HG03439 (cell line): ENCODE data around the gene IFI35.
"Not testable (repeated sequence)": the region's sequence is repeated elsewhere in the genome, so short reads cannot be mapped to it uniquely, and the experiment has no call there.

ENCODE experiments used
- ATAC-seq: cut with Tn5 transposase; IDR thresholded peaks from one replicate; pipeline ENCODE4 v1.9.1; 2021; ENCODE audit warnings: mild to moderate bottlenecking, moderate library complexity; ENCODE audit not compliant: unreplicated experiment

The IFI35 gene

DNA sequence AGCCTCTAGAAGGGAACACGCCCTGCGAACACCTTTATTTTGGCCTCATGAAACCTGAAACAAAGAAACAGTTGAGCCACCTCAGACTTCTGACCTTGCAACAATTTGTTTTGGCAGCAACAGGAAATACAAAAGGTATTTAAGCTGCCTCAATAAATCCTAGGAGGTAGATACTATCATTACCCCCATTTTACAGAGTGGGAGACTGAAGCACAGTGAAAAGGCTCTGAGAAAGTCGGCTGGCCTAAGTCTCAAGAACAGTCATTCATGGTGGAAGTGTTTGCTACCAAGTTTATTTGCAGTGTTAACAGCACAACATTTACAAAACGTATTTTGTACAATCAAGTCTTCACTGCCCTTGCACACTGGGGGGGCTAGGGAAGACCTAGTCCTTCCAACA lies 37.4 kb downstream of the IFI35 start:
- no peak for ATAC-seq

- ATAC-seq: no peak
These were observed 45.4 kb downstream of the IFI35 start for GRCh38 chr17:43051969-43052368.

DNA sequence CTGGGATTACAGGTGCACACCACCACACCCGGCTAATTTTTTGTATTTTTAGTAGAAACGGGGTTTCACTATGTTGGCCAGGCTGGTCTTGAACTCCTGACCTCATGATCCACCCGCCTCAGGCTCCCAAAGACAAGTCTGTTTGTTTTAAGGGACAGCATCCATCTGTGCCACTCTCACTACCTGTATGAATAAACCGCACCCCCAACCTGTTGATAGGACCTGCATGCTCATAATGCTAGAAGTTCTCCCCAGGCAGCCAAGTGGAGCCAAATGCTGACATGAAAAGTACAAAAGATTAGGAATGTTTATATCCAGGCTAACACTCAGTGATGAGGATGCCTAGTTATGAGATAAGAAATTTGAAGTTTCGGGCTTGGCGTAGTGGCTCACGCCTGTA lies 46.4 kb downstream of the IFI35 start:
- not testable (repeated sequence) for ATAC-seq

DNA sequence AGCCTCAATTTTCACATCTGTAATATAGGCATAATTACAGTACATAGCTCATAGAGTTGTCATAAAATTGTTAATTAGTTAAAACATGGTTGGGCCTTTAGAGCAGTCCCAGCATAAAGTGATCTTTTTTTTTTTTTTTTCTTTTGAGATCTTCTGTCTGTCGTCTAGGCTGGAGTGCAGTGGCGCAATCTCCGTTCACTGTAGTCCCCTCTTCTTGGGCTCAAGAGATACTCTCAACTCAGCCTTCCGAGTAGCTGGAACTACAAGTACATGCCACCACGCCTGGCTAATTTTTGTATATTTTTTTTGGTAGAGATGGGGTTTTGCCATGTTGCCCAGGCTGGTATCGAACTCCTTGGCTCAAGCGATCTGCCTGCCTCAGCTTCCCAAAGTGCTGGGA lies 49.5 kb downstream of the IFI35 start:
- ATAC-seq: no peak

- ATAC-seq: no peak
These were observed 56.5 kb downstream of the IFI35 start for GRCh38 chr17:43062984-43063638.
